Activated naive CD4-positive, alpha-beta T cell treated with anti-CD3 and anti-CD28 coated beads for 36 hours (primary cell): ENCODE results near the gene DYNC1I1. TPM values are rescaled to one million over a fixed set of nuclear protein-coding genes. Genes with fewer than 3 reads are reported as not detected.

Experiments used
- CTCF ChIA-PET: fragments of 350-600 bp; sonication (Branson Sonifier 250); formaldehyde crosslinking; loops from one replicate; lab custom pipeline; 2021; ENCODE audit warnings: antibody characterized with exemption; lab: Charles Lee
- DNase-seq: peaks from one replicate; pipeline ENCODE4 v3.0.0-alpha.2; 2020
- H3K27ac Mint-ChIP-seq: one replicate; pipeline ENCODE4 v1.8.0; 2021; ENCODE audit warnings: mild to moderate bottlenecking, mixed read lengths
- H3K27me3 Mint-ChIP-seq: one replicate; pipeline ENCODE4 v1.8.0; 2021; ENCODE audit warnings: low read depth, mixed read lengths
- H3K36me3 Mint-ChIP-seq: one replicate; pipeline ENCODE4 v1.8.0; 2021; ENCODE audit warnings: low read depth, mixed read lengths
- H3K4me1 Mint-ChIP-seq: one replicate; pipeline ENCODE4 v1.8.0; 2021; ENCODE audit warnings: low read depth, mixed read lengths
- H3K4me3 Mint-ChIP-seq: one replicate; pipeline ENCODE4 v1.8.0; 2021; ENCODE audit warnings: mild to moderate bottlenecking, moderate library complexity, mixed read lengths
- H3K9me3 Mint-ChIP-seq: one replicate; pipeline ENCODE4 v1.8.0; 2021; ENCODE audit warnings: mixed read lengths
- intact Hi-C: fragments of 100-400 bp; cut with micrococcal nuclease; formaldehyde crosslinking; loops from one replicate; pipeline ENCODE4 v1.15.1; 2023
- total RNA-seq, 2 experiments: library from RNA; stranded (reverse); gene quantifications; one replicate each; pipeline ENCODE4 v1.2.3, GENCODE V29; 2021

The DYNC1I1 gene
- total RNA-seq, 2 experiments from 2014 or later: not detected

DNA sequence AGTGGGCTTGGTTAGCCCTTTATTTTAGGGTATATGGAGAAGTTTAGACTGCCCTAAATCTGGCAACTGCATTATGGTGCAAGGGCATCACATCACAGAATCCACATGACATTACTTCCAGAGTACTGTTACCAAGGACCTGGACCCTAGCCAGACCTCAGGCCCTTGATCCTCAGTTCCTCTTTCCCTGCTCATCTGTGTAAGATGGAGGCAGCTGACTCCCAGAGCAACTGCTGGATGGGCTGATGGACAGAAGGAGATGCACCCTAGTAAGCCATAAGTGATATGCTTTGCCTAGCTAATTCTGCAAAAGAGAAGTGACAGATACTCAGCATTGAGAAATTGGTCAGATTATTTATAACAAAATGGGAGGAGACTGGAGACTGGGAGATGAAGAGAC is 131.7 kb downstream of the DYNC1I1 start:
- Mint-ChIP-seq H3K27ac (no peak overlapping the region), H3K9me3 (no peaks in the 10 kb centered on the region), H3K4me1 (no peaks in the 10 kb centered on the region), H3K36me3 (no peaks in the 10 kb centered on the region), H3K4me3 (no peak overlapping the region), H3K27me3 (peaks cover 7% of the 10 kb centered on the region)
- CTCF ChIA-PET: no interaction called here
- no peak for DNase-seq
- intact Hi-C loops: no loop called here

DNA sequence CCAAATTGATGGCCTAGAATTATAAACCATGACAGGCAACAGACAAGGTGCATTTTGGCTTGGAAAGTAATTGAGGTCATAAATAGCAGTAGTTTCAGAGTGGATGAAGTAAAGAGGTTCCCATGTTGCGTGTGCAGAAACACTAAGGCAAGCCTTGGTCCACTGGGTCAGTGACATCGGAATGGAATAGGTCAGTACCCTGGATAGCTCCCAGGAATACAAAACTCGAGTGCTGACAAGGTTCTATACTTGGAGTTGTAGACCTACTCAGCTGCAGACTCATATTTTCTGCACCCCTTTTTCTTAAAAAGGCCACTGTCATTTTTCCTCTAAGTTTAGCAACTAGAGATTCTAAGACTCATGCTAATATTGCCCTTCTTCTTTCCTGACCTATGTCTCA is 132.8 kb downstream of the DYNC1I1 start:
- no peaks in the 10 kb centered on the region for H3K36me3 Mint-ChIP-seq
- CTCF ChIA-PET: no interaction called here
- H3K4me1 Mint-ChIP-seq: no peaks in the 10 kb centered on the region
- H3K27ac Mint-ChIP-seq: no peak overlapping the region
- DNase-seq: no peak
- no peak overlapping the region for H3K4me3 Mint-ChIP-seq
- peaks cover 9% of the 10 kb centered on the region for H3K27me3 Mint-ChIP-seq
- H3K9me3 Mint-ChIP-seq: no peaks in the 10 kb centered on the region
- intact Hi-C loops: no loop called here

DNA sequence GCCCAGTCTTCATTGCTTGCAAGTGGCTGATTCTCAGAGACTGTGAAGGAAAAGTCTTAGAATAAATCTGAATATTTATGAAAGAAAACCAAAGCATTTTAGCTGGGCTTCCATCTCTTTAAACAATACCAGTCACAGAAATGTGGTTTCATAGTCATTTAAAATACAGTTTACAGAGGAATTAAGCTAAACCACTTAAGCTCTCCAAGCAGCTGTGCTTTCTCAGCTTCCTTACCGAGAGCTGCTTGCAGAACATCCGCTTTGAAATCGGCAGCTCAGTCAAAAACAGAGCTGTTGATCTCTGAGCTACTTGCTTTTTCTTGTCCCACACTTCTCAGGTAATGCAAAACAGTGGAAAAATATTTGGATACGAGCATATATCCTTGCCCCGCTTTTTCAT is 134.5 kb downstream of the DYNC1I1 start:
- Mint-ChIP-seq H3K27ac (no peak overlapping the region), H3K27me3 (peaks cover 16% of the 10 kb centered on the region), H3K9me3 (no peaks in the 10 kb centered on the region), H3K4me1 (no peaks in the 10 kb centered on the region), H3K4me3 (no peak overlapping the region), H3K36me3 (no peaks in the 10 kb centered on the region)
- intact Hi-C loops: no loop called here
- DNase-seq: no peak
- CTCF ChIA-PET: interaction anchor here (0.6 to 0.9 kb wide), 3 partner anchors 9 to 396 kb away, joined by 3 to 4 read pairs (median 3); no protein-coding TSS in a partner anchor

DNA sequence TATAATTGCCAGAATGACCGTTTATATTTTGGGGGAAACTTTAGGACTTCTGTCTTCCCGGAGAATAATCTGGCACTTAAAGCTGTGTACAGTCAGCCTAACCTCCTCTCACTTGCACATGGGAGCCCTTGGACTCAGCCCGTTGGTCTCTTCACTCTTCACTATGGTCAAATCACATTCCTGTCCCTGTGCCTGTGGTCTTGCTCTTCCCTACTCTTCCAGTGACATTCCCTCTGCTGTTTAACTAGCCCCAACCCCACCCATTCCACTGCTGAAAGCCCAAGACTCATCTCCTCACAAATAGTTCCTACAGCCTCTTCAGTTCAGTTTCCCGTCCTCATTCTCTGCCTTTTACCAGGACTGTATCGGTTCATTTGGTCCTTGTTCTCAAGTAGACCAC is 135.0 kb downstream of the DYNC1I1 start:
- no peak for DNase-seq
- Mint-ChIP-seq H3K36me3 (no peaks in the 10 kb centered on the region), H3K27me3 (peaks cover 17% of the 10 kb centered on the region), H3K9me3 (no peaks in the 10 kb centered on the region), H3K4me3 (no peak overlapping the region), H3K27ac (no peak overlapping the region), H3K4me1 (no peaks in the 10 kb centered on the region)
- CTCF ChIA-PET: interaction anchor here (0.9 kb wide), 1 partner anchor 396 kb away, joined by 4 read pairs; no protein-coding TSS in a partner anchor
- intact Hi-C loops: no loop called here

DNA sequence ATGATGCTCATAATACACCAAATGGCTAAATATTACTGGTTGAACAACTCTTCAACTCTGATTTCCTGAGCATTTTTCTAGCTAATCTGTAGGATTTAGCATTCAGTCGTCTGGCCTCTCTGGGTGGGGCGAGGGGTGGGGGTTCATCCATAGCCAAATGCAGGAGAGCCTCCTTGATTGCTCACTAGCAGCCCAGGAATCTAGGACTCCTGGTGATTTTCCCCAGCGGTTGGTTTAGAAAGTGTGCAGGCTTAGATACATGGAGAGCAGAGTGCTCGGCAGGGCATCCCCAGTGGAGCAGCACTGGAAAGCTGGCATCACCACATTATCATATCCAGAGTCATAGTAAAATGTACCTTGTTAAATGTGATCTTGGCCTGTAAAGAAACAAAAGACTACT is 136.1 kb downstream of the DYNC1I1 start:
- H3K4me1 Mint-ChIP-seq: no peaks in the 10 kb centered on the region
- no peaks in the 10 kb centered on the region for H3K9me3 Mint-ChIP-seq
- CTCF ChIA-PET: interaction anchor here (0.6 kb wide), 1 partner anchor 1420 kb away, joined by 3 read pairs; no protein-coding TSS in a partner anchor
- peaks cover 21% of the 10 kb centered on the region for H3K27me3 Mint-ChIP-seq
- no peak for DNase-seq
- H3K4me3 Mint-ChIP-seq: no peak overlapping the region
- no peaks in the 10 kb centered on the region for H3K36me3 Mint-ChIP-seq
- intact Hi-C loops: no loop called here
- no peak overlapping the region for H3K27ac Mint-ChIP-seq

DNA sequence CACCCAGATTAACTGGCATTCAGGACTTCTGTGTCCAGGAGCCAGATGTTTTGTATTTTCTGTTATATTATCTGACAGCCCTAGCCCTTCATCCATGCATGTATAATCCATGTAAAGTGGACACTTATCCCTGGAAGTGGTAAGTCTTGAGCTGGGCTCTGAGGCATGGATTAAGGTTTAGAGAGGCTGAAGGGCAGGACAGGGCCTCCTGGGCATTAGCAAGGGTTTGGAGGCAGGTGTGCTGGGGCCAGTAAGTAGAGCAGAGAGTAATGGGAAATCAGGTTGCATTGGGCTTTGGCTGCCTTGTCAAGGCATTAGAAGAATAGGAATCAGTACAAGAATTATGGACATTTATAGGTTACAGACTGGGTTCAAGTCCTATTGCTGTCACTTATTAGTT is 138.0 kb downstream of the DYNC1I1 start:
- peaks cover 27% of the 10 kb centered on the region for H3K27me3 Mint-ChIP-seq
- intact Hi-C loops: no loop called here

DNA sequence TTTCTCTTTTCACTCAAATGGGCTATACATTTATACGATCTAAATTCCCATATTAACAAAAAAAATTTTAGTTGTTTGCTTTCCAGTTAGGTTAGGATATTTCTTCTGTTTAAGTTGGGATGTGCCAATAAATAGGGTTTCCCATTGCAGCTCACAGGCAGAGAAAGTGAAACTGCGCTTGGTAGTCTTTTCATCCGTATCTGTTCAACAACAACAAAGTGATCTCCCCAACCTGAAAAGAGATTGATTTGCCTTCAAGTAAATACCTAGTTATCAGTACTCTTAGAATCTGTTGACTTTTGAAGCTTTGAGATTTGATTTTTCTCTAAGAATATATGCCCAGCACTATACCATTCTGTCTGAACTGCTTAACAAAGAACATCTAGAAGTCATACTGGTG is 143.4 kb downstream of the DYNC1I1 start:
- intact Hi-C loops: loop anchor here (1.0 to 5.0 kb wide), 4 partner anchors 159 to 1922 kb away; no protein-coding TSS in a partner anchor
- CTCF ChIA-PET: interaction anchor here (0.9 to 3.8 kb wide), 9 partner anchors 9 to 1149 kb away, joined by 3 to 29 read pairs (median 3); no protein-coding TSS in a partner anchor
- Mint-ChIP-seq H3K27ac (no peak overlapping the region), H3K4me1 (peaks cover 3% of the 10 kb centered on the region), H3K9me3 (no peaks in the 10 kb centered on the region), H3K27me3 (peaks cover 30% of the 10 kb centered on the region), H3K4me3 (no peak overlapping the region), H3K36me3 (no peaks in the 10 kb centered on the region)
- DNase-seq: no peak

More for the DNA sequence above, 138.0 kb downstream of the DYNC1I1 start:
- no peak overlapping the region for H3K4me3 Mint-ChIP-seq
- CTCF ChIA-PET: interaction anchor here (0.9 kb wide), 1 partner anchor 9 kb away, joined by 6 read pairs; no protein-coding TSS in a partner anchor
- H3K27ac Mint-ChIP-seq: no peak overlapping the region
- no peaks in the 10 kb centered on the region for H3K36me3 Mint-ChIP-seq
- DNase-seq: no peak
- H3K9me3 Mint-ChIP-seq: no peaks in the 10 kb centered on the region
- no peaks in the 10 kb centered on the region for H3K4me1 Mint-ChIP-seq

DNA sequence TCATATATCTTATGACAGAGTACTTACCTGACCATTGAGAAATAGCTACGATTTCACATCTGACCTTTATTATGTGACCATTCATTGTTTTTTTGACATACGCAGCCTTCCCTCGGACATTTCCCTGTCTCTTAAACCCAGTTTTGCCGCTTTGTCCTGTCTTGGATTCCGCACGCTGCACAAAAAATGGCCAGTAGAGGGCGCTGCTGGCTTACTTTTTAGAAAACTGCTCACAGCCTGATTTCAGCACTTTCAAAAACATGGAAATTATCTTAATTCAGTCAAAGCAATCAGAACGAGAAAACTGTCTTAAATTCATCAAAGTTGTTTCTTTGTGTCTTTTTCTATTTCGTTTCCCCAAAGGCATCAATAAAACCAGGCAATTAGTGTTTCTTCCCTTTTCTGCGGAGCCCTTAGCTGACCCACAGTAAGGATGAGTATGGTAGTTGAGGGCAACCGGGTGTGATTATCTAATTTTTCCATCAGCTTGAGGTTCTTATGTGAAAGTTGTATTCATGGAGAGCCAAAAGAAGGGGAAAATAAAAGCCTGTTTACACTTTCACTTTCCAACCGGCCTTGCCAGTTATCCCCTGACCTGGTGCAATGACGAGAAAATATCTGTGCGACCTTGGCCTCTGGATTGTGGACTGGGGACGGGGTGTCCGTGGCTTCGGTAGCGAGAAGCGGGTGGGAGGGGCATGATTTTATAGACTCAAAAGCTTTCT is 144.4 kb downstream of the DYNC1I1 start:
- Mint-ChIP-seq H3K27ac (no peak overlapping the region), H3K4me1 (peaks cover 3% of the 10 kb centered on the region), H3K9me3 (no peaks in the 10 kb centered on the region), H3K36me3 (no peaks in the 10 kb centered on the region), H3K4me3 (no peak overlapping the region), H3K27me3 (peaks cover 24% of the 10 kb centered on the region)
- intact Hi-C loops: loop anchor here (1.0 to 5.0 kb wide), 4 partner anchors 158 to 1921 kb away; no protein-coding TSS in a partner anchor
- DNase-seq: peak; percentile 85
- CTCF ChIA-PET: interaction anchor here (0.7 to 3.8 kb wide), 8 partner anchors 11 to 1148 kb away, joined by 3 to 29 read pairs (median 3); no protein-coding TSS in a partner anchor

DNA sequence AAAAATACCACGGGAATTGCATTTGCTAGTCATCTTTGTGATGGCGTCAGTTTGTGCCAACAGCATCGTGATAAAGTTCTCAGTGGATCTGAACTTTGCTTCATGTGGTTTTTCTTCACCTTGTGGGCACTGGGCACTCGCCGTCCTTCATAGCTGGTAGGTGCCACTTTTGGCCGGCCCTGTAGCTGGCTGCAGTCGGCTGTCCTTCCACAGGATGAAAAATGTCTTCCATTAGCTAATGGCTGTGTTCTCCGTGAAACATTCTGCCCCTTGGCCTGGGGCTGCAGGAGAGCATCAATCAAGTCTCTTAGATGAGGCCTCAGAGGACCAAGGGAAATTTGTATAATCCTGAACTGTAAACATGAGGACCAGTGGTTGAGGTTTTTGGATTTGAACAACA is 145.3 kb downstream of the DYNC1I1 start:
- no peak for DNase-seq
- intact Hi-C loops: loop anchor here (2.0 to 5.0 kb wide), 3 partner anchors 157 to 1920 kb away; no protein-coding TSS in a partner anchor
- H3K4me3 Mint-ChIP-seq: no peak overlapping the region
- H3K36me3 Mint-ChIP-seq: no peaks in the 10 kb centered on the region
- no peaks in the 10 kb centered on the region for H3K9me3 Mint-ChIP-seq
- no peak overlapping the region for H3K27ac Mint-ChIP-seq
- peaks cover 3% of the 10 kb centered on the region for H3K4me1 Mint-ChIP-seq
- peaks cover 20% of the 10 kb centered on the region for H3K27me3 Mint-ChIP-seq
- CTCF ChIA-PET: interaction anchor here (0.8 to 3.8 kb wide), 4 partner anchors 10 to 1147 kb away, joined by 3 to 29 read pairs (median 8); no protein-coding TSS in a partner anchor

DNA sequence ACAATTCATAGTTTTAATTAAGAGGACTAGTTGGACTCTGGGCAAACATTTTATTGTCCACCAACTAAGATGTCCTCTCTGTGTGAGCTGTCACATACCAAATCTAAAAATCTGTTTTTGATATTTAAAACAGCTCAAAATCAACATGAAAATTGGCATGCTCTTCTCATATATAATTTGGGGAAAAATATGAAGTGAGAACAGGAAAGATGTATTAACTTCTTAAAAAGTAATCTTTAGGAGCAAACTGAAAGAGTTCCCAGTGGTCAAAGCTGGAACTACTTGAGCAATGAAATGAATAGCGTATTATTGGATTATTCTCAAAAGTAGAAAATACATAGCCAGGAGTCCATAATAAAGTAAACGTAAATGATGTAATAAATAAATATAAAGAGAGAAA is 147.2 kb downstream of the DYNC1I1 start:
- Mint-ChIP-seq H3K9me3 (no peaks in the 10 kb centered on the region), H3K4me1 (peaks cover 3% of the 10 kb centered on the region), H3K27ac (no peak overlapping the region), H3K27me3 (peaks cover 25% of the 10 kb centered on the region), H3K4me3 (no peak overlapping the region), H3K36me3 (no peaks in the 10 kb centered on the region)
- CTCF ChIA-PET: interaction anchor here (0.9 to 1.1 kb wide), 2 partner anchors 11 to 1108 kb away, joined by 3 to 4 read pairs; no protein-coding TSS in a partner anchor
- DNase-seq: no peak
- intact Hi-C loops: loop anchor here (2.0 to 5.0 kb wide), 2 partner anchors 495 to 1918 kb away; no protein-coding TSS in a partner anchor

DNA sequence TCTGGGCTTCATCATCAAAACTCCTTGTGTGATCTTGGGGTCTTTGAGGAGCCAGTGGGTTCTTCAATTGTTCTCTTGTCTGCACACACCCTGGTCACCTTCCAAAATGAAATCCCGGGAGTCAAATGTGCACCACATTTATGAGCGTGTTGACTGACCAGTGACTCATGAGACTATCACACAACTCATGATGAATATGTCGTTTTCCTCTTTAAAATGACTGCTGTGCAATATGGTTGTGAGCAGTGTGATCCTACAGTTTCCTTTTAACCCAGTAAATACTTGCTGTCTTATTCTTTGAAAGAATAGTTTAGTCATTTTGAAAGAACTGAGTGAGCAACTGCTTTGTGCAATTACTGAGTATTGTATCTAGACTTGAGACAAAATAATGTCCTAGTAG is 149.2 kb downstream of the DYNC1I1 start:
- no peak for DNase-seq
- H3K9me3 Mint-ChIP-seq: no peaks in the 10 kb centered on the region
- CTCF ChIA-PET: no interaction called here
- no peaks in the 10 kb centered on the region for H3K36me3 Mint-ChIP-seq
- peaks cover 1% of the 10 kb centered on the region for H3K4me1 Mint-ChIP-seq
- intact Hi-C loops: no loop called here
- H3K27me3 Mint-ChIP-seq: peaks cover 14% of the 10 kb centered on the region
- no peak overlapping the region for H3K4me3 Mint-ChIP-seq
- H3K27ac Mint-ChIP-seq: no peak overlapping the region

DNA sequence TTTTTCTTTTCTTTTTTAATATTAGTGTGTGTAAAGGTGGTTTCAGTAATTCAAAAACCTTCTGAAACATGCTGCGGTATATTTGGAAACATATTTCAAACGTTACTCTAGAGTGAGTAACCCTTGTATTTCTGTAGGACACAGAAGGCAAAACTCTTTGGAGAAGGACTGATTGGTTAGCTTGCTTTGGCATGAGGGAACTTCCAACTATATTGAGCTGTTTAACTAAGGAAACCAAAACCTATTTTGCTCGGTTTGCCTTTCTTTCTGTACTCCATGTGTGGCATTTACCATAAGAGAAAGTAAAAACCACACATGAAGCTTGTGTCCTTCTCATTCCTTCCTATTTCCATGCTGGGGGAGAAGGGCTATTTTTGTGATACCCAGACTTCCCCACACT is 149.8 kb downstream of the DYNC1I1 start:
- CTCF ChIA-PET: no interaction called here
- Mint-ChIP-seq H3K36me3 (no peaks in the 10 kb centered on the region), H3K9me3 (no peaks in the 10 kb centered on the region), H3K27ac (no peak overlapping the region), H3K4me3 (no peak overlapping the region), H3K4me1 (no peaks in the 10 kb centered on the region), H3K27me3 (peaks cover 10% of the 10 kb centered on the region)
- DNase-seq: no peak
- intact Hi-C loops: no loop called here
